ENCODE measurements around the gene SLAMF6. TPM values are rescaled to one million over a fixed set of nuclear protein-coding genes. Genes with fewer than 3 reads are reported as not detected.

Gene SLAMF6
- polyA plus RNA-seq, 2 of the 4 experiments (the other 2 are of a cell fraction), result not detected

DNA sequence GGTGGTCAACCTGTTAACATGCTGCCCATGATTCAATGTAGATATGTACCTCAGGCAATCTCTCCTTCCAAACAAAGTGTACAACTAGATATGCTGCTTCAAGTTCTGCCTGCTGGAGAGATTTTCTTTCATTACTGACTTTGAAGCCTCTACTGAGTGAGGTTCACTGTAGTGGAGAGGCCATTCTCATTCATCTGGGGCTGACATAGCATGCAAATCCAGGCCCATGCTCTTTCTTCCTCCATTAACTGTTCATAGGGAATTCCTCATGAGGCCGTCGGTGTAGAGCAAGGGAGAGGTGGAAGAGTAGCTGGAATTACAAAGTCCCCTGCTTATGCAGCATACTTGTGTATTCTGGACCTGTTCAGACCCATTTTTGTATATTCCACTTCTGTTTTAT lies 84.1 kb downstream of the SLAMF6 start (continued):
- TF ChIP-seq, protein P1, sequence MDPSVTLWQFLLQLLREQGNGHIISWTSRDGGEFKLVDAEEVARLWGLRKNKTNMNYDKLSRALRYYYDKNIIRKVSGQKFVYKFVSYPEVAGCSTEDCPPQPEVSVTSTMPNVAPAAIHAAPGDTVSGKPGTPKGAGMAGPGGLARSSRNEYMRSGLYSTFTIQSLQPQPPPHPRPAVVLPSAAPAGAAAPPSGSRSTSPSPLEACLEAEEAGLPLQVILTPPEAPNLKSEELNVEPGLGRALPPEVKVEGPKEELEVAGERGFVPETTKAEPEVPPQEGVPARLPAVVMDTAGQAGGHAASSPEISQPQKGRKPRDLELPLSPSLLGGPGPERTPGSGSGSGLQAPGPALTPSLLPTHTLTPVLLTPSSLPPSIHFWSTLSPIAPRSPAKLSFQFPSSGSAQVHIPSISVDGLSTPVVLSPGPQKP (IDR thresholded peaks at IDR 0.05; ENCODE audit: low read depth, low read length), result no peak
- no peak for TF ChIP-seq REST (IDR thresholded peaks at IDR 0.05)
- TF ChIP-seq BCL3 (IDR thresholded peaks at IDR 0.05), result no peak
- TF ChIP-seq HEYL (CRISPR knock-in tag; IDR thresholded peaks at IDR 0.05), result no peak
- no peak for TF ChIP-seq CHD2 (IDR thresholded peaks at IDR 0.05; ENCODE audit: low read length, partially characterized antibody)

DNA sequence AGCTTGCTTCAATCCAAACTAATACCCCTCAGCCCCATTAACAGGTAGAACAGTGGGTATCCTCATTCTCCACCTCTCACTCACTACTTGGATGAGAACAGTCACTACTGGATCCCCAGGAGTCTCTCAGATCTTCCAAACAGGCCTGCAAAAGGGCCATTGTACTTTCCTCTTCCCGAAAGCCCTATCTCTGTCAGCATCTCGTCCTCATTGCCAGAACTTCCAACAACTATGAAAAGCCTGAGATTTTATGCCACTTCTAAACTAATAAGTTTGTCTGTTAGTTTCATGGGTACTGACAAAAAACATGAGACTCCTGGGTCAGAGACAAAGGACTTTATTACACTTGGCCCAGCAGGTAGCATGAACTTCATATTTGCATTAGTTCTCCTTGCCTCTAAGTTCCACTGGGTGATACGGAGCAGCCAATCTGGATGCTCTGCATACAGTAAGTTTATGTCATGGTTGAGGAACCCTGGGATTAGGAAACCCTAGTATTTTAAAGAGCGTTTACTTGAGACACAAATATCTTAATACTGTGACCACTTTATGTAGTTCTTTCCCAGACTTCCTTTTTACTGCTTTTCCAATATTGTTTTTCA lies 84.6 kb downstream of the SLAMF6 start:
- FAIRE-seq (no peak), ATAC-seq (no peak), DNase-seq (ENCODE audit: low read depth in 1 of 2, low spot score in 1 of 2) (no peak)
- no peak overlapping the region for H3K4me2 ChIP-seq
- ChIA-PET CTCF (no interaction called here), POLR2A (no interaction called here)
- no peaks in the 10 kb centered on the region for H3K4me1 ChIP-seq
- H3K4me3 ChIP-seq, result no peak overlapping the region
- H3K27ac ChIP-seq, result no peak overlapping the region
- TF ChIP-seq BHLHE40 (IDR thresholded peaks at IDR 0.05; ENCODE audit: low read depth, low read length), result no peak
- TF ChIP-seq RARB (CRISPR knock-in tag; IDR thresholded peaks at IDR 0.05), result no peak
- TF ChIP-seq, protein P2, sequence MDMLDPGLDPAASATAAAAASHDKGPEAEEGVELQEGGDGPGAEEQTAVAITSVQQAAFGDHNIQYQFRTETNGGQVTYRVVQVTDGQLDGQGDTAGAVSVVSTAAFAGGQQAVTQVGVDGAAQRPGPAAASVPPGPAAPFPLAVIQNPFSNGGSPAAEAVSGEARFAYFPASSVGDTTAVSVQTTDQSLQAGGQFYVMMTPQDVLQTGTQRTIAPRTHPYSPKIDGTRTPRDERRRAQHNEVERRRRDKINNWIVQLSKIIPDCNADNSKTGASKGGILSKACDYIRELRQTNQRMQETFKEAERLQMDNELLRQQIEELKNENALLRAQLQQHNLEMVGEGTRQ (IDR thresholded peaks at IDR 0.05), result no peak
- TF ChIP-seq EHF (CRISPR knock-in tag; IDR thresholded peaks at IDR 0.05), result no peak
- no peak for TF ChIP-seq MYC (IDR thresholded peaks at IDR 0.05; ENCODE audit: borderline replicate concordance, low read length)
- TF ChIP-seq RCOR1 (IDR thresholded peaks at IDR 0.05; ENCODE audit: low read depth, low read length), result no peak
- TF ChIP-seq CBX2 (IDR thresholded peaks at IDR 0.05; ENCODE audit: borderline replicate concordance, low read depth), result no peak
- no peak for TF ChIP-seq POLR2AphosphoS2 (conservative IDR thresholded peaks at IDR 0.05; ENCODE audit: low read length)
- no peak for TF ChIP-seq FOXS1 (CRISPR knock-in tag; IDR thresholded peaks at IDR 0.05)
- TF ChIP-seq, protein P1 (IDR thresholded peaks at IDR 0.05; ENCODE audit: low read depth, low read length), result no peak
- TF ChIP-seq HEYL (CRISPR knock-in tag; IDR thresholded peaks at IDR 0.05), result no peak
- TF ChIP-seq KDM1A (IDR thresholded peaks at IDR 0.05; ENCODE audit: low read depth), result no peak
- no peak for TF ChIP-seq RNF2 (IDR thresholded peaks at IDR 0.05; ENCODE audit: borderline replicate concordance, low read depth)
- no peak for TF ChIP-seq HOXA7 (CRISPR knock-in tag; IDR thresholded peaks at IDR 0.05)
- TF ChIP-seq, protein P3, sequence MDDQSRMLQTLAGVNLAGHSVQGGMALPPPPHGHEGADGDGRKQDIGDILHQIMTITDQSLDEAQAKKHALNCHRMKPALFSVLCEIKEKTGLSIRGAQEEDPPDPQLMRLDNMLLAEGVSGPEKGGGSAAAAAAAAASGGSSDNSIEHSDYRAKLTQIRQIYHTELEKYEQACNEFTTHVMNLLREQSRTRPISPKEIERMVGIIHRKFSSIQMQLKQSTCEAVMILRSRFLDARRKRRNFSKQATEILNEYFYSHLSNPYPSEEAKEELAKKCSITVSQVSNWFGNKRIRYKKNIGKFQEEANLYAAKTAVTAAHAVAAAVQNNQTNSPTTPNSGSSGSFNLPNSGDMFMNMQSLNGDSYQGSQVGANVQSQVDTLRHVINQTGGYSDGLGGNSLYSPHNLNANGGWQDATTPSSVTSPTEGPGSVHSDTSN (IDR thresholded peaks at IDR 0.05), result no peak
- no peak for TF ChIP-seq HOXB13 (CRISPR knock-in tag; IDR thresholded peaks at IDR 0.05; ENCODE audit: low read depth)
- no peak for TF ChIP-seq CHD4 (IDR thresholded peaks at IDR 0.05; ENCODE audit: borderline replicate concordance)
- no peaks in the 10 kb centered on the region for H3K9me3 ChIP-seq
- WGBS (ENCODE audit: missing lambda C conversion rate), result 68% methylated on average over 4 of the region's 4 CpGs

Measured in A549 (cell line).